ENCODE data around the gene CLPSL1.

GRCh38 chr6:35747877-35748276 is 32.9 kb upstream of the CLPSL1 start:
- TF ChIP-seq CTCF (IDR thresholded peaks at IDR 0.05; ENCODE audit: low read length) (no peak), EZH2 (optimal IDR thresholded peaks at IDR 0.05; ENCODE audit: low read depth, low read length) (no peak), EZH2phosphoT487 (IDR thresholded peaks at IDR 0.05; ENCODE audit: low read length) (no peak)
